HG03571 (cell line): ENCODE measurements around the gene PI4KA.

Experiments used
- ATAC-seq: cut with Tn5 transposase; IDR thresholded peaks from one replicate; pipeline ENCODE4 v1.9.1; 2021; ENCODE audit not compliant: unreplicated experiment

Gene PI4KA

DNA sequence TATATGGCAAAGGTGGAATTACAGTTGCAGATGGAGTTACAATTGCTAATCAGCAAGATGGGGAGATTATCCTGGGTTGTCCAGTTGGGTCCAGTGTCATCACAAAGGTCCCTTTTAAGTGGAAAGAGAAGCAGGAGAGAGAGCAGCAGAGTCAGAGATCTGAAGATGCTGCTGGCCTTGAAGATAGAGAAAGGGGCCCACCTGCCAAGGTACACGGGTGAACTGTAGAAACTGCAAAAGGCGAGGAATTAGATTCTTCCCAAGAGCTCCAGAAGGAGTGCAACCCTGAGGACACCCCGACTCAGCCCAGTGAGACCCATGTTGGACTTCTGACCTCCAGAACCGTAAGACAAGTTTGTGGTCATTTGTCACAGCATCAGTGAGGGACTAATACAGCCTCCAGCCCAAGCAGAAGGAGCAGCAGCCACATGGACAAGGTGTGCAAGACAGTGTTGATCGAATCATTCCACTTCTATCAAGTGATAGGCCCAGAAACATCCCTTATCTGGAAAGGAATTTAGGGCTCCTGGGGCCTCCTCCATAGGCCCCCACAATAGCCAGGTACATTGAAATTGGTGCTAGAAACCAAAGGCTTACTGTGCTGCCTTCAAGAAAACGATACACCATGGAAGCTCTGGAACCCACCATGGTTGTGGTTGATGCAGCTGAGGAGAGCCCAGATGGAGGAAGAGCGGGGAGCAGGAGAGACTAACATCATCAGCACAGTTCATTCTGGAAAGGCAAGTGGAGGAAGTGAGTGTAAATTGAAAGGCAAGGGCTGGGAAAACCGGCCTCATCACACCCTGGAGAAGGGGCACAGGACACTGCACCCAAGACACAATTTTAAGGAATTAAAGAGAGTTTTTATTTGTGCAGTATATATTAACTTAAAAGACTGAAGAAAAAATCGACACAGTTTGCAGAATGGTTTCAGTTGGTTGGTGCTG lies 23.5 kb upstream of the PI4KA start:
- no peak for ATAC-seq

DNA sequence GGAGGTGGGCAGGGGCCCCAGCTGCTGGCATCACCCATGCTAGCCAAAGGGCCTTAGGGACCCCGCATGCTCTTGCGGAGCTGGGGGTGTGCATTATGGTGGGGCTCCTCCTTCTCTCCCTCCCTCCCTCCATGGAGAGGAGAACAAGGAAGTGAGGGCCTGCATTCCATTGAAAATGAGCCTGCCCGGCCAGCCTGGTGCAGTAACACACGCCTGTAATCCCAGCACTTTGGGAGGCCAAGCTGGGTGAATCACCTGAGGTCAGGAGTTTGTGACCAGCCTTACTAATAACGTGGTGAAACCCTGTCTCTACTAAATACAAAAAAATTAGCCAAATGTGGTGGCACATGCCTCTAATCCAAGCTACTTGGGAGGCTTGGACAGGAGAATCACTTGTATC lies 22.6 kb upstream of the PI4KA start:
- no peak for ATAC-seq

DNA sequence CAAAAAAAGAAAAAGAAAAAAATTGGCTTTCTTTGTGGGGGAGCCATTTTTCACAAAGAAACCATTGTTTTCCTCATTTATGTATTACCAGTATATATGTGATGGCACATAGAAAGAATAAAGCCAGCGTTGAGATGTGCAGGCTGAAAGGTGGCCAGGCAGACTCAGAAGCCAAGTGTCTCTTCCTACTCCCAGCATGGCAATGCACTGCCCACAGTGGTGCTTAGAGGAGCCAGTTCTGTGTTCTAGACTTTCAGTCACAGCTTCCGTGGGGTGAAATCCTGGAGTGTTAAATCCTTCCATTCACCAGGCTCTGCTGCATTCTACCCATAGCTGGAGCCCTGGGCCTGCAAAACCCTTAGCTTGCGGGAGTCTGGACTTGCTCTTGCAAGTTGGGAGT lies 19.1 kb upstream of the PI4KA start:
- ATAC-seq: no peak

DNA sequence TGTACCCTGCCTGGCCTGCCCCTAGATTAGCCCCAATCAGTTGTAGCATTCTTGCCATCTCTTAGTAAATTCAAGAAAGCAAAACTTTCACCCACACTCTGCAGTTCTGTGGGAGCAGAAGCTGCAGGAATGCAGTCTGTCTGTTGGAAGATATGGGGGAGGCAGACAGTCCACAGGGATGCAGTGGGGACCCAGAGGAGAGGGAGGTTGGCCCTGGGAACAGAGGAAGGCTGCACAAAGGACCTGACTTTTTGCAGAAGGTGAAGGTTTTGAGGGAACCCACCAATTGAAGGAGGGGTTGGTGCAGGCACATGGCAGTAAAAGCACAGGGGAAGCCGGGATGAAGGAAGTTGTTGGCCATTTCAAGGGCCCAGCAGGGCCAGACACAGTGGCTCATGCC lies 16.7 kb upstream of the PI4KA start:
- ATAC-seq: no peak

DNA sequence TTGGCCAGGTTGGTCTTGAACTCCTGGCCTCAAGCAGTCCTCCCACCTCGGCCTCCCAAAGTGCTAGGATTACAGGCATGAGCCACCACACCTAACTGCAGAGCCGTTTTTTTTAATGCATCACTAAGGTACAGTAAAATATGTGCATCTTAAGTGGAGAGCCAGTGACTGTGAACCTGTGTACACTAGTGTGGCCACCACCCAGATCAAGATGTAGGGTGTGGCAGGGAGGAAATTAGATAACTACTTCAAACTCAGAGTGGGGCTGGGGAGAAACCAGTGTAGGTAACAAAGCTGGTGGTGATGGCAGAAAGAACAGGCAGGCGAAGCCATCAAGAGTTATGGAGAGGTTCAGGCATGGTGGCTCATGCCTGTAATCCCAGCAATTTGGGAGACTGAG lies 14.6 kb upstream of the PI4KA start:
- ATAC-seq: no peak

DNA sequence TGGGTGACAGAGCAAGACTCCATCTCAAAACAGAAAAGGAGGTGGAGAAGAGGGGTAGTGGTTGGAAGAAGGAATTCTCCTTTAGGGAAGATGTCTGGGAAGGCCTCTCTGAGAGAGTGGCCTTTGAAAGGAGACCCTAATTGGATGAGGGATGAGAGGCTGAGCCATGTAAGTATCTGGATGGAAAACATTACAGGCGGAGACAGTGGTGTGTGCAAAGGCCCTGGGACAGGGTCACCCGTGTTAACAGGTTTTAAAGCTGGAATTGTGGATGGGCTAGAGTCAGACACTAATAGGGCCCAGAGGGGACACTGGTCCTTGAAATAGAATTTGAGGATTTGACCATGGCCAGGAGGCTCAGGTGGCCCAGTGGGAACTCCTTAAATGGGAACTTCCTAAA lies 10.6 kb upstream of the PI4KA start:
- no peak for ATAC-seq

DNA sequence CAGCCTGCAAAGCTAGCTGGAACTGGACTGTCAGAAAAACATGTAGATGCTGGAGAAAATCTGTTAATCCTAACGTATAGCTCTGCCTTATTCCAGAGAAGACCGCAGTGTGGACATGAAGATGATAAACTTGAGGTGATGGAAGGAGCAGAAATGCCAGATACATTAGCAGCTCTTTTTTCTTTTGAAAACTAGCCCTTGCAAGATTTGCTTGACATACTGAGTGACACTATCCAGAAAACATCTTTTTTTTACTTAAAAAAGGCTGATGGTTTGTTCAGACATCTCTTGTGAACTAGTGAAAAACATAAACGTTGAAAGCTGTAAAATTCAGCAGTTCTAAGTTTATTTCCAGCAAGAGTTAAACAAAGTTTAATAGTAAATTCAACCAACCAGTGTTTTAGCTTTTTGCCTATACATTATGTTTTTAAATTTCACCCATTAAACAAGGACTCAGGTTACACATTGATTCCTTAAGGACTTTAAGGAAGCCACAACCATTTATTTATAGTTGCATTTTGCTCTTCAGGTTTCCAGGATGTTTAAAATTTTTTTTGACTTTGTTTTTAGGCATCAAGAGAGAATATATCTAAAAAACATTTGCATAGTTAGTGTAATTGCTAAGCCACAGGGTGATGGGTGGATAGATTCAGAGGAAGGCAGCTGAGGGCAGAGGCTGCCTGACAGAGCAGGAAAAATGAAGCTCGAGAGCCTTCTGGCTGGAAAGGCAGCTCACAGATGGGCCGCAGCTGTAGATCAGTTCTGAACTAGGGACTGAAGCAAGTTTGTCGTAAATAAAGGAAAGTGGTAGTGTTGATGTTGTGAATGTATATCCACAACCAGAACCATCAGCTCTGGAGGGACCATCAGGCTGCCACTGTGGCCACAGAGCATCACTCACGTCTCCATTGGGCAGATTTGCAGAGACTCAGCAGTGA lies 9.7 kb upstream of the PI4KA start:
- ATAC-seq: no peak

DNA sequence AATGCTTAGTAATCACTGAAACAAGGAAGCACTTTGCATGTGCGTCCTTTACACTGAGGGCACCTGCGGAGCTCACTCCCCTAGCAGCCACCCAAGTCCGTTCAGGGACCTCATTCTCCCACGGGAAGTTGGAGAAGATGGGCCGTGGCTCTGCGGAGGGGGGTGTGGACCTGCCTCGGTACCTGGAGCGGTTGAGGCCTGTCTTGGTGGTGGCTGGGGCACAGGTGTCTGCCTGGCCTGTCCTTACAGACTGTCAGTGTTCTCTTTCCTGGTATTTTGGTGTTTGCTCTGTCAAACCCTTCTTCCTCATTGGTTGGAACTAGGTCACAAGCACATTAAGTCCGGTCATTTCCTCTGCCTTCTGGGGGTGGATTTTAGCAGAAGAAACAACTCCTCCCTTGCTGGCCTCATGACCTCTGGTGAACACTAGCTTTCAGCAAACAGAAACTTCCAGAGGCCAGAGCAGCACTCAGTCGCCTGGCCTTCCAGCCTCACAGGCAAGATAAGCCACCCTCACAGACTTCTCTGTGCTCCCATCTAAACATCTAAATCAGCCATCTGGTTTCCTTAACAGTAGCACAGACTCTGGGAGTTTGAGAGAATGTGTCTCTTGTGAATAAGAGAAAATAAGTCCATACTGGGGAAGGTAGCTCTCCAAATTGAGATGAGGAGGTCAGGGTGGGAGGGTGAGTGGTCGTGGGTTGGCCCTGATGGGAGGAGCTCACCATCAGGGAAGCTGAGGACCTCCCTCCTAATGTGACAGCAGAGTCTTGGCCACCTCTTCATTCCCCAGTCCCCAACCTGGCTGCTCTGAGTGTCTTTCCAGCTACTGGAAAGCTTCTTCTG lies 8.8 kb upstream of the PI4KA start:
- ATAC-seq: no peak

DNA sequence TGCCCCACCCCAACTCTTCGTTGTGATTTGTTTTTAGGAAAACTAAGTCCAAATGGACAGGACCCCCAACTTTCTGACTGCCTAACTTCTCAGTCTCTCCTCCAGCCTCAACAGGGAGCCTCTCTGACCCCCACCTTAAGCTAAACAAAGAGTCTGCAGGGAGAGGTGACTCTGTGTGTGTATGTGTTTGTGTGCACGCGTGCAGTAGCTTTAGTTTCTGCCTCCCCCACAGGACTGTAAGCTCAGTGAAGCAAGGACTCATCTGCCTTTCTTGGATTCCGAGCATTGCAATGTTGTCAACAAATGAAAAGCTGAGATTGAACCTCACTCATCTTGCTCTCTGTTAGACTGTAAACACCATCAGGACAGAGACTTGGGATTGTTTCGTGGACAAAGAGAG lies 8.1 kb upstream of the PI4KA start:
- no peak for ATAC-seq

DNA sequence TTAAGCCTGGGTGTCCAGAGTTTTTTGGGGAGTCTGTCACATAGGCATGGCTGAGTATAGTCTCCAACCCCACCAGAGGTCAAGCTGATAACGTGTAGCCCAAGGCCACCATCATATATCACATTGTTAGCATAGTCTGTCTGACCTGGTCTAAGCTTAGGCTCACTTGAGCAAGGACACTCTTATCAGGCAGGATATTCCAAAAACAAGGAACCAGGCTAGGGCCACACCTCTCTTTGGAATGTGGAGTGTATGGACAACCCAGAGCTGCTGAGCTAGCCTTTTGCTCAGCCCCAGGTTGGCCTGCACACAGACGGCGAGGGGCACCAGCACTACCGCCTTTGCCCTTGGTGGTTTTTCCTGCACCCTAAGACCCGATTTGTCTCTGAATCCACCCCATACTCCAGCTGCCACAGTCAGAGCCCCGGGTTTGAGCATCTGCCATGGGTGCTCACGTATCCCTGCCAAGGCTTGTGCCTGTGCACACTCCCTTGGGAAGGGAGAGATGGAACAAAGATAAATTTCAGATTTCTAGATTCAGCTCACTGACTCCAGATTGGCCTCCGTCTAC lies 7.3 kb upstream of the PI4KA start:
- ATAC-seq: no peak

DNA sequence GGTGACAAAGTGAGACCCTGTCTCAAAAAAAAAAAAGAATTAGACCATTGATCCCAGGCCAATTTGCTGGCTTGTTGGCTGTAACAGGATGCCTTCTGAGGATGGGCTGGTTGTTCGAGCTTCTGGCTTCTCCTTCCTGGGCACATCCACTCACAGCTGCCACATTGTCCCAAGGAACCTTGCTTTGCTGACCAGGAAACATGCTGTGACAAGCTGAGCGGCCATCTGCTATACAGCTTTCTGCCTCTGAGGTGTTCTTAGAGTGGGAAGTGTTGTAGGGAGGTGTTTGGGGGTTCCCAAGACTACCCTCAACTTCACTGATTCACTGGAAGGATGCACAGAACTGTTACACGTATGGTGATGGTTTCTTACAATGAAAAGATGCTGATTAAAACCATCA lies 6.7 kb upstream of the PI4KA start:
- ATAC-seq: no peak

DNA sequence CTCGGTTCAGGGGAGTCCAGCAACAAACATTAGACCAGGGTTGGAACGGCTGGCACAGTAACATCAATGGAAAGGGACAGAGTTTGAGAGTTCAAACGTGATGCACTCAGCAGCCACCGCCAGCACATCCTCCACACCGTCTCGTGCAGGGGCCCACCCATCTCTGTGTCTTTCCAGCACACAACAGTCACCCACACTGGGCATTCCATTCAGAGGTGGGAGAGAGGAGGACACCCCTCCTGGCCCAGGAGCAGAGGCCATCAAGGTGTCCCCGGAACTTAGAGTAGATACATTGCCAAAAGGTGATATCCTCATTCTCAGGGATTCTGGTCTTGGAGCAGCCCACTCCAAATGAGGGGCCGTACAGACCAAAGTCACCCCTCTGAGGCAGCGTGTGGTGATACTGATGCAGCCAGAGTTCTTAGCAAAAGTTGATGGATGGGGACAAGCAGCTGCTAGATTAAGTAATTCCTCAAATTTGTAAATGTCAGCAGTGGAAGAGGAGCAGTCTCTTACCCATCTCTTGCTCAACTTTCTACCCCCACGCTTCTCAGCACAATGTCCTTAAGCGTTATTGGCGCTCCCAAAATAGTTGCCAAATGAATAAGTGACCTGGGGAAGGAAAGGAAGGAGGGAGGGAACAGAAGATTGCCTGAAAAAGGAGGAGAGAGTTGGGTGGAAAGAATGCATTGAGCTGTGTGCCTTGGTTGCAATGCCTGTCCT lies 5.7 kb upstream of the PI4KA start:
- ATAC-seq: no peak

DNA sequence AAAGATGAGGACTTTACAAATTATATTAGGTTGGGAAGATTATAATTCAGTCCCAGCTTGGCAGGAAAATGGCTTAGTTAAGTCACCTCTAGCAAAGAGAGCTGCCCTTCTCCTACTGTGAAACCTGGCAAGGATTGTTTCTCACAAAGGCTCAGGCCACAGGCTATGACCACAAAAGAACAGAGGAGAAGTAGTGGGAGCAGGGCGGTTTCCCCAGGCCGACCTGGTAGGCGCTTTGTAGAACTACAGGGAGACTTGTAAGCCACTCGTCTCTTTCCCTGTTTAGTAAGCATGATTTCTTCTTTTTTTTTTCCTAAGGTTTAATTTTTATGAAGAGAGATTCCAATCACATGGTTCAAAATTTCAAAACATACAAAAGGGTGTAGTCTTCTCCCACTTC lies 4.8 kb upstream of the PI4KA start:
- ATAC-seq: no peak

DNA sequence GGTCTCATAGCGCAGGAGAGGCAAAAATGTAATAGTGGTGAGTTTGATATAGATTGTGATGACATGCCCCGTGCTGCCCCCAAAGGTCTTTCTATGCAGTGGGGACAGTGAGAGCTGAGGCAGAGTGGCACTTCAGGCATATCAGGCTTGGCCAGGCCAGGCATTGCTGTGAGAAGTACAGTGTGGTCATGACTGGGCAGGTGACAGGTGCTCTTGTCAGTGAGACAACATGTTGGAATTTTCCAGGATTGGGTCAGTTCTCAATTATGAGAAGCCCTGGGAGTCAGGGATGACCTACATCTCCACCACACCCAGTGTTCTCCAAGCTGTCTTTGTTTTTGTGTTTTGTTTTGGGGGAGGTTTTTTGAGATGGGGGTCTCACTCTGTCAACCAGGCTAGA lies 3.9 kb upstream of the PI4KA start:
- ATAC-seq: no peak

DNA sequence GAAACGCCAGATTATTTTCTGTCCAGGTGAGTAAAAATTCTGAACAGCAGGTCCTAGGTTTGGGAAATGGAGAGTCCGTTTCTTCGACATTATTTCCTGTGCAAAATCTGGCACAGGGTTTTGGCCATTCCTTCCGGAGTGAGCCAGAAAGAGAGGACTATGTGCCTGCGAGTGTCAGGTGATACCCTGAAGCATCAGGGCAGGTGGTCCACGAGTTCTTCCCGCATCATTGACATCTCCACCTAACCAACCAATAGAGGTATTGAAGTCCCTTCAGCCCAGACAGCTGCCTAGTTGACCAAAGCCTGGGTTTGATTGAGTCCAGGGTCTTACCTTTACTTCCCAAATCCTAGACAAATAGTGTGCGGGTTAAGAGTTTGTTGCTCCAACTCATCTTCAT lies 1.0 kb upstream of the PI4KA start:
- no peak for ATAC-seq

DNA sequence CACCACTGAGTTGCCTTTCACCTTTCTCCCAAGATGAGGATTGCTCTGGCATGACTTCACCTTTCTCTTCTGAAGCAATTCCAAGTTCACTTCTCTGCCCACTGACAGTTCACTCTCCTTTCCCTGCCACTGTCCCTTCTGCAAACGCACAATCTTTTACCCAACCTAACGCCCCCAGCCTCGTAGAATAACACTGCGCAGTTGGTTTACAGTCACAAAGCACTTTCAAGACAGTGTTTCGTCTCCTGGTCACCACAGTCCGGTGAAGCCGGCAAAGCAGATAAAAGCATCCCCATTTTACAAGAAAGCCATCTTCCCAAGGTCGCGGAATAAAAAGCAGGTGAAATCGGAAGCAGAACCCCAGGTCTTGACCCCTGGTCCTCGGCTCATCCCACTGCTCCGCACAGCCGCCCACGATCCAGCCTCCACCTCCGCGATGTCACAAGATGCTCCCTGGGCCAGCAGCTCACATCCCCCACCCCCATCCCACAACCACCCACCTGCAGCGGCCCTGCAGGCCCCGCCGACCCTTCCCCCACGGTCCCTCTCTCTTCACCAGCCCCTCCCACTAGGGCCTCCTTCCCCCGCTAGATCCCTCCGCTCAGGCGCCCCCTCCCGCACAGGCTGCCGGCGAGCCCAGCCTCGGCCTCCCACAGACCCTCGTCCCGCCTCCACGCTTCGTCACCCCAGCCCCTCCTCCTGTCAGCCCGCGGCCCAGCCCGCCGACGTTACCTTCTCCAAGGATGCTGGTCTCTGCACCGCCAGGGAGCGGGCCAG lies 585 bp downstream of the PI4KA start:
- ATAC-seq: peak; percentile 35

DNA sequence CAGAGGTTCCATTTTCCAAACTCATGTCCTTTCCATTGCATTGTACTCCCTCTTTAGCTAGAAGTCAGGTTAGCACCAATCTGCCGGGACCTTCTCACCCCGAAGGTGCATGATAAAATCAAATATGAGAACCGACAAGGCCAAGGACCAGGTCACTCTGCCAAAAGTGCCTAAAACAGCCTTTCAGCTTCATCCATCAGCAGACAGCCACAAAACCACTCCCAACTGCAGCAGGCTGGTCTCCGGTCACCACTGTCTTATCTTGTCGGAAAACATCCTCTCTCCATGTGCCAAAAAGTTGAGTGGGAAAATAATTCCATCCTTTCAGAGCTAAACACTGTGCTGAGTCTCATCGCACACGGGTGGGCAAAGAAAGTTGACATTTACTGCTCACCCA lies 1.4 kb downstream of the PI4KA start:
- ATAC-seq: no peak

DNA sequence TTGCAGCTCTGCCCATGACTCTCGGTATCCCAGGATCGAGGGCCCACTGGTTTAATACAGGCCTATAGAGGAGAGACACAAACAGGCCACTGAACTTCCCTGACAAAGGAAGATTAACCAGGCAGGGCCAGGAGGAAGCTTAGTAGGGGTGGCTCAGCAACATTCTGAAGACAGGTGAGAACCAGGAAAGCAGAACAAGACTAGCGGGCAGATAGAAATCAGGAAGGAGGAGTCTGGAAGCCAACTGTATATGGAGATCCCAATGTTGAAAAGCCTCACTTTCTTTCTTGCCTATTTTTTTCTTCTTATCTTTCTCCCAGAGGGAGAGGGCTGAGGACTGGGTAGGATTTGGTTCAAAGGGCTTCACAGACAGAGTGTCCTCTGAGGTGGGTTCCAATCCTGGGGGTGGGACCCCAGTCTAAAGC lies 5.4 kb downstream of the PI4KA start:
- ATAC-seq: no peak

DNA sequence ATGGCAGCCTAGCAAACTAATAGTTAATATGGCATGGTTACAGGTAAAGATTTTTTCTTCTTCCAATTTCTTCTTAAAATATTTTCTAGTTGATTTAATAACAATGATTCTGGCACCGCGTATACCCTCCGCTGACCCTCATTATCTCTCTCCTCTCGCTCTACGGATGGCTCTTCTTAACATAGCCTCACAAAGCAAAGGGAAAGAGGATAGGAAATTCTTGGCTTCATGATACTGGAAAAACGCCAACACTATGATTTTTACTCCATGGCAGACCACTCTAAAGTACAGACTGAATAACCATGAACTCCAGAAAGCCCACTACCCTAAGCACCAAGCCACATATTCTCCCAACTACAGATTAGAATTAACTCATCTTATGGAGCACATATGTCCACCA lies 6.1 kb downstream of the PI4KA start:
- ATAC-seq: no peak
